GM23338 (cell line): ENCODE data around the gene IRAK1. TPM values are rescaled to one million over a fixed set of nuclear protein-coding genes. Genes with fewer than 3 reads are reported as not detected.

Experiments used
- ATAC-seq: fragments of 200-7000 bp; cut with Tn5 transposase; 3 replicates; pipeline ENCODE4 v1.9.1; 2020
- DNase-seq: peaks from one replicate; pipeline ENCODE4 v3.0.0-alpha.2; 2015; ENCODE audit warnings: low spot score
- H2AFZ ChIP-seq: fragments of 200-600 bp; sonication (generic); 2 replicates; pipeline ENCODE4 v1.8.0; 2016; ENCODE audit warnings: antibody characterized with exemption, mild to moderate bottlenecking, moderate library complexity
- H3F3A ChIP-seq: fragments of 200-600 bp; sonication (generic); replicated peaks from 2 replicates; pipeline ENCODE4 v1.8.0; 2017; ENCODE audit warnings: antibody characterized with exemption, mixed run types, low read depth
- H3K27ac ChIP-seq: fragments of 200-600 bp; sonication (generic); 2 replicates; pipeline ENCODE4 v1.6.1; 2016; ENCODE audit warnings: low read depth
- H3K27me3 ChIP-seq: fragments of 200-600 bp; sonication (generic); 2 replicates; pipeline ENCODE4 v1.8.0; 2016; ENCODE audit warnings: mild to moderate bottlenecking, mixed run types, moderate library complexity; ENCODE audit not compliant: insufficient read depth
- H3K36me3 ChIP-seq: fragments of 200-600 bp; sonication (generic); 2 replicates; pipeline ENCODE4 v1.8.0; 2016; ENCODE audit warnings: mild to moderate bottlenecking; ENCODE audit not compliant: insufficient read depth
- H3K4me1 ChIP-seq: fragments of 200-600 bp; sonication (generic); 2 replicates; pipeline ENCODE4 v1.8.0; 2016; ENCODE audit warnings: mild to moderate bottlenecking, moderate library complexity; ENCODE audit not compliant: insufficient read depth
- H3K4me2 ChIP-seq: fragments of 200-600 bp; sonication (generic); 2 replicates; pipeline ENCODE4 v1.7.1; 2017; ENCODE audit warnings: mixed run types
- H3K4me3 ChIP-seq: fragments of 200-600 bp; sonication (generic); 2 replicates; pipeline ENCODE4 v1.6.1; 2016; ENCODE audit warnings: mixed run types
- H3K79me2 ChIP-seq: fragments of 200-600 bp; sonication (generic); replicated peaks from 2 replicates; pipeline ENCODE4 v1.8.0; 2017; ENCODE audit warnings: mild to moderate bottlenecking; ENCODE audit not compliant: insufficient read depth
- H3K9me2 ChIP-seq: fragments of 200-600 bp; sonication (generic); 2 replicates; pipeline ENCODE4 v1.8.0; 2017; ENCODE audit not compliant: insufficient read depth
- H4K20me1 ChIP-seq: fragments of 200-600 bp; sonication (generic); replicated peaks from 2 replicates; pipeline ENCODE4 v1.8.0; 2017; ENCODE audit warnings: mild to moderate bottlenecking; ENCODE audit not compliant: insufficient read depth
- H3K27ac Mint-ChIP-seq: 2 replicates; pipeline ENCODE4 v1.8.0; 2020; ENCODE audit warnings: inconsistent platforms, mild to moderate bottlenecking, moderate library complexity, mixed read lengths
- H3K27me3 Mint-ChIP-seq: 3 replicates; pipeline ENCODE4 v1.8.0; 2022; ENCODE audit warnings: low read depth, mild to moderate bottlenecking, moderate library complexity, mixed read lengths, inconsistent platforms; ENCODE audit not compliant: insufficient read depth, poor library complexity
- H3K36me3 Mint-ChIP-seq: 3 replicates; pipeline ENCODE4 v1.8.0; 2021; ENCODE audit warnings: low read depth, mild to moderate bottlenecking, inconsistent platforms, moderate library complexity, mixed read lengths
- H3K4me1 Mint-ChIP-seq: 3 replicates; pipeline ENCODE4 v1.8.0; 2020; ENCODE audit warnings: mild to moderate bottlenecking, inconsistent platforms, mixed read lengths
- H3K4me3 Mint-ChIP-seq: 3 replicates; pipeline ENCODE4 v1.8.0; 2021; ENCODE audit warnings: moderate library complexity, mild to moderate bottlenecking, inconsistent platforms, mixed read lengths
- H3K9me3 Mint-ChIP-seq: 3 replicates; pipeline ENCODE4 v1.8.0; 2020; ENCODE audit warnings: moderate library complexity, mild to moderate bottlenecking, inconsistent platforms, mixed read lengths
- CREB1 ChIP-seq: fragments of 250-450 bp; sonication (Bioruptor Pico); IDR thresholded peaks from 2 replicates; pipeline ENCODE4 v1.5.0; 2020; ENCODE audit warnings: low read depth, mild to moderate bottlenecking, moderate library complexity
- CTCF ChIP-seq, 2 experiments: fragments of 200-600 bp in 1 of 2; sonication (generic) in 1 of 2; conservative IDR thresholded peaks; 2 replicates each; pipeline versions ENCODE4 v1.5.1 to v1.6.1; 2016 to 2017; ENCODE audit warnings: antibody characterized with exemption in 2 of 2, low read depth in 2 of 2, mild to moderate bottlenecking in 2 of 2, moderate library complexity in 1 of 2
- ETS1 ChIP-seq: IDR thresholded peaks from 2 replicates; pipeline ENCODE4 v1.6.1; 2016; ENCODE audit warnings: antibody characterized with exemption
- EZH2 ChIP-seq: fragments of 200-600 bp; sonication (generic); IDR thresholded peaks from one replicate; pipeline ENCODE4 v1.8.0; 2017; ENCODE audit warnings: antibody characterized with exemption, mild to moderate bottlenecking, low read depth; ENCODE audit not compliant: unreplicated experiment
- EZH2phosphoT487 ChIP-seq: fragments of 200-600 bp; sonication (generic); IDR thresholded peaks from one replicate; pipeline ENCODE4 v1.8.1; 2018; ENCODE audit warnings: antibody characterized with exemption; ENCODE audit not compliant: unreplicated experiment
- JUNB ChIP-seq: IDR thresholded peaks from one replicate; pipeline ENCODE4 v1.6.1; 2016; ENCODE audit warnings: antibody characterized with exemption; ENCODE audit not compliant: unreplicated experiment
- NANOG ChIP-seq: IDR thresholded peaks from 2 replicates; pipeline ENCODE4 v1.6.1; 2016; ENCODE audit warnings: antibody characterized with exemption, borderline replicate concordance
- POLR2AphosphoS5 ChIP-seq: IDR thresholded peaks from 2 replicates; pipeline ENCODE4 v1.6.1; 2016; ENCODE audit warnings: antibody characterized with exemption, low read depth
- REST ChIP-seq: IDR thresholded peaks from one replicate; pipeline ENCODE4 v1.6.1; 2018; ENCODE audit warnings: antibody characterized with exemption; ENCODE audit not compliant: unreplicated experiment
- STAT1 ChIP-seq: IDR thresholded peaks from one replicate; pipeline ENCODE4 v1.6.1; 2016; ENCODE audit warnings: antibody characterized with exemption; ENCODE audit not compliant: unreplicated experiment
- ZNF114 ChIP-seq: fragments of 250-450 bp; sonication (Bioruptor Pico); IDR thresholded peaks from 2 replicates; pipeline ENCODE4 v1.5.0; 2020; ENCODE audit warnings: mild to moderate bottlenecking, moderate library complexity
- ZNF331 ChIP-seq: fragments of 250-450 bp; sonication (Bioruptor Pico); IDR thresholded peaks from 2 replicates; pipeline ENCODE4 v1.5.0; 2020; ENCODE audit warnings: low read depth, mild to moderate bottlenecking, moderate library complexity
- ZNF462 ChIP-seq: fragments of 250-450 bp; sonication (Bioruptor Pico); IDR thresholded peaks from 2 replicates; pipeline ENCODE4 v1.5.0; 2020; ENCODE audit warnings: mild to moderate bottlenecking, moderate library complexity
- polyA plus RNA-seq: library from polyadenylated mRNA; unstranded; fragments of >200 nt; fragmentation: Nextera tagmentation; extraction: Ambion mirVana; gene quantifications from 2 replicates; pipeline ENCODE4 v1.2.1, GENCODE V29; 2016
- total RNA-seq: library from RNA; depleted of rRNA; stranded (reverse); fragments of >200 nt; shearing (Covaris generic); gene quantifications from 2 replicates; pipeline ENCODE4 v1.2.3, GENCODE V29; 2014

IRAK1 gene
- total and polyA plus RNA-seq, 2 experiments from 2014 or later: 21.6 to 38.0 TPM

GRCh38 chrX:153974726-153975286, 44.9 kb downstream of the IRAK1 start:
- no peak overlapping the region for H3K27ac ChIP-seq
- no peaks in the 10 kb centered on the region for H3K9me2 ChIP-seq
- DNase-seq (no peak), ATAC-seq (no peak)
- H3F3A ChIP-seq: 0 out of 2 replicates have a peak, but pooled peaks cover 4% of the 10 kb centered on the region
- no peaks in the 10 kb centered on the region for H3K36me3 ChIP-seq
- TF ChIP-seq POLR2AphosphoS5 (no peak), ZNF462 (CRISPR knock-in tag) (no peak), JUNB (no peak), ETS1 (no peak), CREB1 (CRISPR knock-in tag) (no peak), CTCF (conservative IDR thresholded peaks at IDR 0.05; ENCODE audit: low read depth in 2 of 2) (no peak), EZH2 (no peak), NANOG (no peak), EZH2phosphoT487 (no peak), ZNF331 (CRISPR knock-in tag) (no peak), REST (no peak), STAT1 (no peak), ZNF114 (no peak)
- no peaks in the 10 kb centered on the region for H3K27me3 ChIP-seq
- Mint-ChIP-seq H3K9me3 (no peaks in the 10 kb centered on the region; the same call in 2 of the 3 replicates), H3K4me3 (no peak overlapping the region; the same call in 2 of the 3 replicates), H3K27me3 (peaks cover 2% of the 10 kb centered on the region), H3K4me1 (peaks cover 14% of the 10 kb centered on the region; the same call in 2 of the 3 replicates), H3K27ac (no peak overlapping the region), H3K36me3 (no peaks in the 10 kb centered on the region; the same call in 2 of the 3 replicates)
- H4K20me1 ChIP-seq: no peaks in the 10 kb centered on the region
- no peaks in the 10 kb centered on the region for H3K4me1 ChIP-seq
- H3K4me2 ChIP-seq: no peak overlapping the region
- peaks cover 7% of the 10 kb centered on the region for H3K79me2 ChIP-seq
- no peak overlapping the region for H3K4me3 ChIP-seq
- no peak overlapping the region for H2AFZ ChIP-seq
